Measurements from ENCODE around the gene ZNF366.

ZNF366 gene, protein sequence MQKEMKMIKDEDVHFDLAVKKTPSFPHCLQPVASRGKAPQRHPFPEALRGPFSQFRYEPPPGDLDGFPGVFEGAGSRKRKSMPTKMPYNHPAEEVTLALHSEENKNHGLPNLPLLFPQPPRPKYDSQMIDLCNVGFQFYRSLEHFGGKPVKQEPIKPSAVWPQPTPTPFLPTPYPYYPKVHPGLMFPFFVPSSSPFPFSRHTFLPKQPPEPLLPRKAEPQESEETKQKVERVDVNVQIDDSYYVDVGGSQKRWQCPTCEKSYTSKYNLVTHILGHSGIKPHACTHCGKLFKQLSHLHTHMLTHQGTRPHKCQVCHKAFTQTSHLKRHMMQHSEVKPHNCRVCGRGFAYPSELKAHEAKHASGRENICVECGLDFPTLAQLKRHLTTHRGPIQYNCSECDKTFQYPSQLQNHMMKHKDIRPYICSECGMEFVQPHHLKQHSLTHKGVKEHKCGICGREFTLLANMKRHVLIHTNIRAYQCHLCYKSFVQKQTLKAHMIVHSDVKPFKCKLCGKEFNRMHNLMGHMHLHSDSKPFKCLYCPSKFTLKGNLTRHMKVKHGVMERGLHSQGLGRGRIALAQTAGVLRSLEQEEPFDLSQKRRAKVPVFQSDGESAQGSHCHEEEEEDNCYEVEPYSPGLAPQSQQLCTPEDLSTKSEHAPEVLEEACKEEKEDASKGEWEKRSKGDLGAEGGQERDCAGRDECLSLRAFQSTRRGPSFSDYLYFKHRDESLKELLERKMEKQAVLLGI

DNA sequence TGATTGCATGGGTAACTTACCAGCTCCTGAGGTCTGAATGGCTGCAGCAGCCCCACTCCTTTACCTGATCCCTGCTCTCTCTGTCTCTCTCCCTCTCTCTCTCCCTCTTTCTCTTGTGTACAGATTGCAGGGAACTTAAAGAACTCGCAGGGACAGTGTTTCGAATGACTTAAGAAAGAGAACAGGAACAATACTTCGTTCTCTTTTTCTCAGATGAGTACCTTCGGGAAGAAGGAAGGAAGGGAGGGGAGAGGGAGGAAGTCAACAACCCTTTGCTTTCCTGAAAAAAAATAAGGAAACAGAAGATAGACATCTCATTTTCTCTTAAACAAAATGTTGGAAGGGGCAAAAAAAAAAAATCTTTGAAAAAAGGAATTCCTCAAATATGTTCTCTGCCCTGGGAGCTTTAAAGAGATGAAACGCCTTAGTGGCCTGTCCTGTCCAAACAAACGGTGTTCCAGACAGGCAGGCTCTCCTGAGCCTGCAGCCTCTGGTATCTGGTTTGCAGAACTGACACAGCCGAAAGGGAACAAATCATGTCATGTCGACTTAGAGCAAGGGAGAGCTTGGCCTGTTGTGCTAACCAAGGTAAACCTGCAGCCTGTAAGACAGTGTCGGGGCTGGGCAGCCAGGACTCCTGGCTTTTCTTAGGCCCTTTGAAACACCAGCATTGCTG lies at the start of gene ZNF366:
ZNF366 (minus strand) TSS at position 180 of the 676 bp plus-strand sequence. CDS start 45,914 bp downstream, outside the sequence.
- DNase-seq (ENCODE audit: low spot score) = no peak

DNA sequence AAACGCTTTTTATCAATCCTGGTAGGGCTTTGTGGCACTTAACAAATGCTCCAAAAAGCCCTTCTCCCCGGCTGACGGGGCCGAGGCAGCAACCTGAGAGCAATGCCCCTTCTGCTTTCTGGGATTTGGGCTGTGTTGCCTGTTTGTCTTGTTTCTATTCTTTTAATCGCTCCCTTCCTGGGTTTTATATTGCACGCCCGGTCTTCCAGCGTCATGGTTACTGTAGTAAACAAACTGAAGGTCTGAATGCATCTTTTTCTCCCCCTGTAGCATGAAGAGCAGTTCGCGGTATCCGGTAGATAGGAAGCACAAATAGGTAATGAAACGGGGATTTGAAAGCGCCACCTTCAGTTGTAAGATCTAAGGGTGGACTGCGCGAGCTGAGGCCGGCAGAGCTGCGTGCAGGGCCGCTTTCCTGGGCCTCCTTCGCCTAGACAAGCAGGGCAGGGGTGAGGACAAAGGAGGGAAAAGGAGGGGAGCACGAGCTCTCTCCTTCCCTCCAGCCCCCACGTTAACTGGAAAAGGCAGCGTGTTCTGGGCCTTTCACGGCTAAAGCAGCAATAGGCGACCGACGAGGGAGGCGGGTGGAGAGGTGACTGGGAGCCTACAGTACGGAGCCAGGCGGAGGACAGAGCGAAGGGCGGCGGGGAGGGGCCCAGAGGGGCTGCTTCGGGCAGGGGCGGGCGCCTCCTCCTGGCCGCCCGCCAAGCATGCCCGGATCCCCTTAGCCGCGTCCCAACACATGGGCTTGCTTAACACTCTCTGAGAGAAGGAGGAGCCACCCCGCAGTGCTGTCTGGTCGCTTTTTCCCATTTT lies 49.3 kb upstream of the ZNF366 start:
- DNase-seq (ENCODE audit: low spot score) = no peak

DNA sequence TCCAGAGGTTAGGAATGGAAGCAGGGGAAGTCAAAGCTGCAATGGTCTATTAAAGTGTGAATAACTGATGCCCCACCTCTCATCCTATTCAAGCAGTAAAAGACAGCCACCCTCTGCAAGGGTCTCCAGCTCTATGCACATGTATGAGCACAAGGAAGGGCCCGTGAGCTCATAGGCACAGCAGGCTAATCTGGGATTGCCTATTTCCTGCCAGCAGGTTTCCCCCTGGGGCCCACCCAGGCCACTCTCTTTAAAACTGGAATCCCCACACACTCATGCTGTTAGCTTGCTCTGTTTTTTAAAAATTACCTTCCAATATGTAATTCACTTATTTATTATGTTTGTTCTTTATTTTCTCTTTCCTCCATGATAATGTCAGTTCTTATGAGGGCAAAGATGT lies 48.7 kb upstream of the ZNF366 start:
- no peak for DNase-seq (ENCODE audit: low spot score)

DNA sequence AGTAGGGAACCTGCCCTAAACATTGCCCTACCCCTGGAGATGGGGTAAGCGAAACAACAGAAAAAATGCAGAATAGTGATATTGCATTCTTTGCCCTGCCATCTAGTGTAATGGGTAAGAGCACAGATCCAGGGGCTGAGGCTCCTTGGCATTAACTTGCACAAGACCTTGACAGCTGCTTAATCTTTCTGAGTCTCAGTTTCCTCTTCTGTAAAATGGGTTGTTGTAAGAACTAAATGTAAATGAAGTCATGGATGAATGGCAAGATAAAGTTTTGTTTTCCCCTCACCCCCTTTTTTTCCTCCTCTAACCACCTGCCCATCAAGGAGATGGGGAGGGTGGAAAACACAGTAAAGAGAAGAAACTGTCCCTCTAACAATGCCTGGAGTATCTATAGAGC lies 47.7 kb upstream of the ZNF366 start:
- no peak for DNase-seq (ENCODE audit: low spot score)

DNA sequence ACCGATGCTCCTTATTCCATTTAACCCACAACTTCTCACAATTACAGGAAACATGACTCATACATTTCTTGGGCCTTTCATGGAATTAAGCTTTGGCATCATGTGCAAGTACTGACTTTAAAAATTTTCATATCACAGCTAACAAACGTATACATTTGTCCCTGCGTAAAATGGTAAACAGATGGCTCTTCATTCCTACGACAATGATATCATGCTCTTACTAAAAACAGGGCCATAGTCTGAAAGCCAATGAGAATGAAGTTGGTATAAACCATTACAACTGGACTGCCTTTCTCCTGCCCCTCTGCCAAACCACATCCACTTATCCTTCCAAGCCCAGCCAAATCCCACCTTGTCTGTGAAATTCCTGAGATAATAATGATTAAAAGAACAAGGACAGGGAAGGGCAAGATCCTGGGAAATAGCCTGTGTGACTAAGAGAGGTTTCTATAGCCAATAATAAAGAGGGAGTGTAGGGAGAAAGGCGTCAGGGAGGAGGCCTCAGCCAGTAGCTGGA lies 44.9 kb upstream of the ZNF366 start:
- DNase-seq (ENCODE audit: low spot score) = no peak

DNA sequence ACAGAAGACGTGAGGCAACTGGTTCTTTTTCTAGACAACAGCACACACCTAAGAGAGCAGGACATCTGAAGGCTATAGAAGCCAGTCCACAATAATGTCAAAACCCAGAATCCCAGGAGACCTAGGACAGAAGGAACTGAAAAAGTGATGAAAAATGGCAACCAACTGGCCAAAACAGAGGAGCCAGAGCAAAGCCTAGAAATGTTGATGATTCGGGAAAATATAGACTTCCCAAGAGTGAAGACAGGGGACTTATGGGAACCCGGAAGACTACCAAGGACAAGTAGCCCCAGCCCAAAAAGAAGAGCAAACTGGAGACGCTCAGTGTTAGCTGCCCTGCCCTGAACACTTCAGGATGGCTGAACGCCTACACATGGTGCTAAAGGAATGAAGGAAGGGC lies 43.4 kb upstream of the ZNF366 start:
- no peak for DNase-seq (ENCODE audit: low spot score)

DNA sequence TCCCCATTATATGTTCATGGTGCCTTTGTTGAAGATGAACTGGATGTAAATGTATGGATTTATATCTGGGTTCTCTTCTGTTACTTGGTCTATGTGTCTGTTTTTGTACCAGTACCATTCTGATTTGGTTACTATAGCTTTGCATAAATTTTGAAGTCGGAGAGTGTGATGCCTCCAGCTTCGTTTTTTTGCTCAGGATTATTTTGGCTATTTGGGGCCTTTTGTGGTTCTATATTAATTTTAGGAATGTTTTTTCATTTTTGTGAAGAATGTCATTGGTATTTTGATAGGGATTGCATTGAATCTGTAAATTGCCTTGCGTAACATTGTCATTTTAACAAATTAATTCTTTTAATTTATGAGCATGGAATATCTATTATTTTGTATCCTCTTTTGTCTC lies 36.6 kb upstream of the ZNF366 start:
- no peak for DNase-seq (ENCODE audit: low spot score)

DNA sequence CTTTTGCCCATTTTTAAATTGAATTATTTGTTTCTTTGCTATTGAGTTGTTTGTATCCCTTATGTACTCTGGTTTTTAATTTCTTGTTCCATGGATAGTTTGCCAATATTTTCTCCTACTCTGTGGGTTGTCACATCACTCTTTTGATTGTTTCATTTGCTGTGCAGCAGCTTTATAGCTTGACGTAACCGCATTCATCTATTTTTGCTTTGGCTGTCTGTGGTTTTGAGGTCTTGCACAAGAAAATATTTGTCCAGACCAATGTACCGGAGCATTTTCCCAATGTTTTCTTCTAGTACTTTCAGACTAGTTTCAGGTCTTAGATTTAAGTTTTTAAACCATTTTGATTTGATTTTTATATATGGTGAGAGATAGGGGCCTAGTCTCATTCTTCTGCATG lies 36.2 kb upstream of the ZNF366 start:
- no peak for DNase-seq (ENCODE audit: low spot score)

DNA sequence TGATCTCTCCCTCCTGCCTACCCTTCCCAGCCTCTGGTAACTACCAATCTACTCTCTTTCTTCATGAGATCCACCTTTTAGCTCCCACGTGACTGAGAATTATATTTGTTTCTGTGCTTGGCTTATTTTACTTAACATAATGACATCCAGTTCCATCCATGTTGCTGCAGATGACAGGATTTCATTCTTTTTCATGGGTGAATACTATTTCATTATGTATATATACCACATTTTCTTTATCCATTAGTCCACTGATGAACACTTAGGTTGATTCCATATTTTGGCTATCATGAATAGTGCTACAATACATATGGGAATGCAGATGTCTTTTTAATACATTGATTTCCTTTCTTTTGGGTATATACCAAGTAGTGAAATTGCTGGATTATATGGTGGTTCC lies 35.5 kb upstream of the ZNF366 start:
- no peak for DNase-seq (ENCODE audit: low spot score)

DNA sequence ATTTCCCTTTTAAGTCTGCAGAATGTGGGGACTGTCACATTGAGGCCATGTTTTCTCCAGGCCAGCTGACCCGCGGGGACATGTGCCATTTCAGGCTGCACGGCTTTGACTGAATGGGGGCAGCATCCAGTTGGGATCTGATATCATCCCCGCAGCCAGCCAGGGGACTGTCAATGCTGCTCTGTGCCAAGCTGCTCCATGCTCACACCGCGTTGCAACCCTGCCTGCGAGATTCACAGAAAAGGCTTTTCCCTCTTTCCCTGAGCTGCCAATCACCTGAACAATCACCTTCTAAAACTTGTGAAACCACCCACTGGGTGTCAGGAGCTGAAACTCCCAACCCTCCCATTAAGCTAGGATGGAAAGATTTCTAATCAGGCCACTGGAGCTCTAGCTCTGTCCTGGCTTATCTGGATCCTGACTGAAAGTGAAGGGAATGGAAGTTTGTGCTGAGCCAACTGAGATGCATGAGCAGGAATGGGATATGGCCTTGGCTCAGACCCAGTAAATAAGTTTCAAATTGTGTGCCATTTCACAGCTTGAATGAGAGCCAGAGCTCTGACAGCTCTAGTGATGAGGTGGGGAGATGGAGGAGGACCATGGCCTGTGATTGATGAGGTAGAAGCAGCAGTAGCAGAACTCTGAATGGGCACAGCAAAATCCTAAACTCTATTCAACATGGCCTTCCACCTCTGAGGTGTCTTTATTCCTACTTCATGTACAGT lies 34.5 kb upstream of the ZNF366 start:
- no peak for DNase-seq (ENCODE audit: low spot score)

DNA sequence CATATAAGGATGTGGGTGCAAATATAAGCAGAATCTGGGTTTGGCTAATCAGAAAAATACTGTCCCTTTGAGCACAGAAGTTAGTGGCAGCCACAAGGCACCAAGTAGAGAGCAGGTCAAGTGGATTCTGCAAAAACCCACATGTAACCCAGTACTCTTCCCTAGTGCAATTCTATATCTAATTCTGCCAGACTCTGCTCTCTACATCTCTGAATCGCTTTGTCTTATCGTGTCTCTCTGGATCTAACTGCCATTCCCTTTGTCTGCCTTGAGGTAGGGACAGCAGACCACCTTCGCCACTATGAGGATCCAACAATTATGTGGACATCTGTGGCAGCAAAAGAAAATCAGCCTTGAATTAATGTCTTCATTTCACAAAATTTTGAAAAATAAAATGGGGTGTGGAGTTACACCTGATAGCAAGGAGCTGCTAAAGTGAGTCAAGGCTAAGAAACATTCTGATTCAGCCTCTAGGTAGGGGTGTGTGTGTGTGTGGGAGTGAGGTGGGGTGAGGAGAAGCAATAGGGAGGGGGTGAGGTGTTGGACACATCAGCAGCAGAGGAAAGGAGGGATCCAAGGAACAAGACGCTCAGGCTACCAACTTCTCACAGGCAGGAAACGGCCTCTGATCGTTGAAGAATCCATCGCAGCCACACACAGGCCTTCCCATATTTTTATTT lies 33.7 kb upstream of the ZNF366 start:
- no peak for DNase-seq (ENCODE audit: low spot score)

DNA sequence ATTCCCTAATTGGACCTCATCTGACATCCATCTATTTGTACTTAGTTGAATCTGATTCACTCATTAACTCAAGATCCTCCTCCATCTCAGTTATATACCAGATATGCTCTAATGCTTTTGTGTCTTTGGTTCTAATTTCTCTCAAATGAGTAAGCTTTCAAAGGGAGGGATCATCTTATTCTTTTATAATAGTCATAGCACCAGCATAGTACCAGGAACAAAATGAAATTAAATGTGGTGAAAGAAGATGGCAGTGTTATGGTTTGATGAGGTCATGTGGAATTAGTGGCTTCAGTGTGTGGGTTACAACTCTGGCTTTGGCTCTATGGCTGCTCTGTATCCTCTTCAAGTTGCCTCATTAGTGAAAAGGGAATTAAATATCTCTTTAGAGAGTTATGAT lies 32.5 kb upstream of the ZNF366 start:
- DNase-seq (ENCODE audit: low spot score) = no peak

DNA sequence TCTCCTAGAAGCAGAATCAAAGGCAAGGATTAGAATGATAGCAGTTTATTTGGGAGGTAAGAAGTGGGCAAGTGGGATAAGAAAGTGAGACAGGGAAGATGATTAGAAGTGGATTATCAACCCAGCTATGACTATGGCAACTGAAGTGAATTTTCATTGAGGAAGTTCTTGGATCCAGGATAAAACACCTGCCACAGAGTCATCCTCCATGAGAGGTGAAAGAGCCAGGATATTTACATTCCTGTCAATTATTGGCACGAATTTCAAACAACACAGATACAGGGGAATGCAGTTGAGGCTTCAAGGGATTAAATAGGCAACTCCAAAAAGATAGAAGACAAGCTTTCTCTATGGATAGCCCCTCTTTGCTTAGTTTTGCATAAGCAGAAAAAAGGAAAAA lies 31.8 kb upstream of the ZNF366 start:
- no peak for DNase-seq (ENCODE audit: low spot score)

DNA sequence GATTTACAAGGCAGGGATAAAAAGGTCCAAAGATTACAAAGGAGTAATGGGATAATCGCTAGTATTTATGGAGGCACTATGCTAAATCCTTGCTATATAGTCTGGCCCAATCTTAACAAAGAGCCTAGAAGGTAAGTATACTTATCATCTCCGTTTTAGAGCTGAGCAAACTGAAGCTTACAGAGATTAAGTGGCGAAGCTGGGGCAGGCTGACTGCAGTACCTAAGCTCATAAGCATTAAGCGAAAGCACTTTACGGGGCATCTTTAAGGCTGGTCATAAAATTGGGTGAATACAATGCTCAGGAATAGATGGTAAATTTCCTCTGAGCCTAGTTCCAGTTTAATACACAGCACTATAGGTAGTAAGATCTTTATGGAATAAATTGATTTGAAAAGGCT lies 30.0 kb upstream of the ZNF366 start:
- DNase-seq (ENCODE audit: low spot score) = no peak

DNA sequence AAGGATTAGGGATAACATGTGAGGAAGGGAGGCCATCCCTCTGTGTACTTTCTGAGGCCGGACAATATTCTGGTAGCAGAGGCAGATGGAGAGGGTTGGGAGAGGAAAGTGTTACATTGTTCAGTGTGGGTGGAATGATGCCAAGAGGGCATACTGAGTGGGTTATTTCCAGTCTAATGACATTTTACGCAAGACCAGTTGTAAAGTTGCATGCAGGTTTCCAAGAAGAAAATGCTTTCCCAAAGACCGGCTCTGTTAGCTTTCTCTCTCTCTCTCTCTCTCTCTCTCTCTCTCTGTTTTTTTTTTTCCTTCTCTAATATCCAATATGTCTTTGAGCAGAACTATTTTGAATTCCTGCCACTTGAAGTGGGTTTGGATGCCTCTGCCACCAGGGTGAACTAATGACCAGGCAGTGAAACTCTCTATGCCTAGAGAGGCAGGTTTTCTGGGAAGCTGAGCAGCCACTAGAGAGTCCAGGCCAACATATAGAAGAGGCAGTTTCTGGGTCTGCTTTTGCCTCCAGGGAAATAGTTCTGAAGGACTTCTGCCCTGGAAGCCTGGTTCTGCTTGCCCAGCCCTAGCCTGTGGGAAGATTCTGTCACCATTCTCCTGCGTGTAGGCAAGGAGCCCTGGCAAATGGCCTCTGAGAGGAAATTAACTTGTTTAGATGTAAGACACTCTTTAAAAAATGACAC lies 24.4 kb upstream of the ZNF366 start:
- no peak for DNase-seq (ENCODE audit: low spot score)

DNA sequence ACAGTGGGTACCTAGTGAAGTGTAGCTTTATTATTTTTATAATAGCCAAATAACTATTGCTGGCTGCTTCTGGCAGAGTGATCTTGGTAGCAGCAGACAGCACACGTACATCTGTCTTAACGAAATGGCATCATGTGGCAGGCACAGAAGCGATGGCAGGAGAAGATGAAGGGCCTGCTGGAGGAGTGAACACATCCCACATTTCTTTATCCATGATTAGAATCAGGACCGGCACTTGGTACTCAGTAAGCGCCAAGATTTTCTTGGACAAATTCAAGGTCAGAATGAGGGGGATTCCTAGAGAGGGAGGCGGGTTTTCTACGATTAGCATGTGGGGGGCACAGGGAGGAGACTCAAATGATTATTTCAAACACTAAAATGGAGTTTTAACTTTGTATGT lies 23.0 kb upstream of the ZNF366 start:
- DNase-seq (ENCODE audit: low spot score) = no peak

DNA sequence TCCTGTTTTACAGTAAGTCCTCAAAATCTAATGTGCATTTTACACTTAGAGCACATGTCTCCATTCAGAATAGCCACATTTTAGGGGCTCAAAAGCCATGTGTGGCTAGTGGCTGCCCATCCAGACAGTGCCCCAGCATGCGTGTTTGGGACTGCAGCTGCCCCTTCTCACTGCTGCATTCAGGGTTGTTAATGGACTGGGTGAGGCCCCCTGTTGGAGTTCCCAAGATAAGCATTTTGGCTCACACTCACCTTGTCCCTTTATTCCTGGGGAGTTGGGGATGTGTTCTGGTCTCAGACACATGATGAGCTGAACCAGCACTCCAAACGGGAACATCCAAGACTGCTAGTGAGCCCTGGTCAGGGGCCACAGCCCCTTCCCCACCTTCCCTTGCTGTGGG lies 22.2 kb upstream of the ZNF366 start:
- DNase-seq (ENCODE audit: low spot score) = no peak

DNA sequence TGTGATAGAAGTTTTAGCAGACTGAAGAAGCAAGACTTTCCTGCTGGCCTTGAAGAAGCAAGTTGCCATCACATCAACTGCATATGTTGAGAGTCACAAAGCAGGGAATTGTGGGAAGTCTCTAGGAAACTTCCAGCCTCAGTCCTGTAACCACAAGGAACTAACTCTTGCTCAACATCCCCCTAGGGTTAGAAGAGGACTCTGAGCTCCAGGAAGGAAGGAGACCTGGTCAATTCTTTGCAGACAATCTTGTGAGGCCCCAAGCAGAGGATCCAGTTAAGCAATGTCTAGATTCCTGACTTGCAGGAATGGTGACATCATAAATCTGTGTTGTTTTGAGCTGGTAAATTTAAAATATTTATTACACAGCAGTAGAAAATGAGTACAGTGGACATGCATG lies 18.6 kb upstream of the ZNF366 start:
- no peak for DNase-seq (ENCODE audit: low spot score)

DNA sequence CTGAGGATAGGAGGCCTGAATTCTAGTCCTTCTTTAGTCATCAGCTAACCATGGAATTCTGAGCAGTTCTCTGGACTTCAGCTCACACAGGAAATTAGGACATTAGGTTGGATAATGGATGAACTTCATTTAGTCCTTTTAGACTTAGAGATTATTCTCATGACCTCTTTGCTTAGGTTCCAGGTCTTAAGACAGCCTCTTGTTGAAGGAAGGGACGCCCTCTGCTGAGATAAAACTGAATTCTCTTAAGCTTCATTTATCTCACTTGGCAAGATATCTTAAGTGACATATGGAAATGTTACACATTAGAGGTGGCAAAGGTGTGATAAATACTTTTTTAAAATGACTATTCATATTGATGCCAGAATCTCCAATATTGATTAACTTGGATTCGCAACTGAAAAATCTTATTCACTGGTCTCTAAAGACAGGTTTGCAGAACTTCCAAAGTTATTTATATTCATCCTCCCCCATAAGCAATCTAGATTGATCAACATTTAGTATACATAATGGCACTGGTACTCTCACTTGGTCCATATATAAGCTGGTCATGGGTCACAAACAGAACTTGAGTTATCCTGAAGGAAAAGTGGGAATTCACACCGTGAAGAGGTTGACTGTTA lies 16.9 kb upstream of the ZNF366 start:
- DNase-seq (ENCODE audit: low spot score) = no peak

DNA sequence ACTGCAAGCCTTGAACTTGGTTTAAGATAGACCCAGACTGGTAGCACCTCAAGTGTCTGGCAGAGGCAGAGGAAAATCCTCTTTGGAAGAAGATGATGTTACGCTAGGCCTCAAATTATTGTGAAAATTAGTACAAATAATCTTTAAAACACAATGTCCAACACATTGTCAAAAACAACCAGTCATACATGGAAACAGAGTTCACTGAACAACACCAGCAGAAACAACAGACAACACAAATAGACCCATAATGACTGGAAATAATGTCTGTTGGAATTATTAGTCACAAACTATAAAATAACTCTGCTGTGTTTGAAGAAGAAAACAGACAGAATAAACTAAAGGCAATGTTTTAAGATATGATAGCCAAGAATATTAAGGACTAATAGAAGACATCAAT lies 15.4 kb upstream of the ZNF366 start:
- DNase-seq (ENCODE audit: low spot score) = no peak

Data from CD4-positive, alpha-beta T cell treated with Interleukin-6 at 100 ng/mL for 8 hours (primary cell).